B cell (primary cell): Measurements from ENCODE around the gene THEMIS2.

ENCODE experiments used
- CTCF ChIP-seq: fragments of 200-600 bp; IDR thresholded peaks from one replicate; pipeline ENCODE4 v1.8.0; 2022; ENCODE audit warnings: antibody characterized with exemption, mild to moderate bottlenecking
- EZH2 ChIP-seq: IDR thresholded peaks from 2 replicates; pipeline ENCODE4 v1.6.1; 2012; ENCODE audit warnings: borderline replicate concordance, low read depth, mild to moderate bottlenecking, moderate library complexity, low read length; ENCODE audit not compliant: insufficient read depth, poor library complexity, severe bottlenecking

- TF ChIP-seq CTCF, result no peak
- TF ChIP-seq EZH2, result no peak
These were observed 4.2 kb downstream of the THEMIS2 start for GRCh38 chr1:27876341-27877114.
